OCI-M1 (cell line): ENCODE measurements around the gene ITFG1.
"Not testable (repeated sequence)": the region's sequence is repeated elsewhere in the genome, so short reads cannot be mapped to it uniquely, and the experiment has no call there.

Experiments used
- DNase-seq: peaks from one replicate; lab custom pipeline; 2025; lab: John Stamatoyannopoulos, UW

ITFG1 gene

GRCh38 chr16:47236716-47237115, 224.1 kb downstream of the ITFG1 start:
- no peak for DNase-seq

DNA sequence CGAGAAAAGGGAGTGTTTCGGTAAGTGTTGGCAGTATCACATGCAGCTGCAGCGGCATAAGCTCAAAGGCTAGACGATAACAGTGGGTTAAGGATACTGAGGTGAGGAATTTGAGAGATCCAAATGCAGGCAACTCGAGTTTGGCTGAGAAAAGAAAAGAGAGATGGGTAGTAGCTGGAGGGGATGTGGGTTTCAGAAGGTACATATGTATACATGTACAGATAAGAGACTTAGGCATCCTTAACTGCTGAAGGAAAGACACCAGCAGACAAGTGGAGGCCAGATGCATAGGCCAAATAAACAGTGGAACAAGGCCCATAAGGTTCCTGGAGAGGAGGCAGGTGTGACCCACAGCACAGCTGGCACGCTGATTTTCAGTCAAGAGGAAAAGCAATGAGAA, 230.6 kb downstream of the ITFG1 start:
- no peak for DNase-seq

- peak; percentile 1 for DNase-seq
Observed at GRCh38 chr16:47229053-47230050, 231.5 kb downstream of the ITFG1 start.

- DNase-seq, result no peak
Observed at GRCh38 chr16:47228241-47228640, 232.6 kb downstream of the ITFG1 start.

- DNase-seq, result no peak
Observed at GRCh38 chr16:47213761-47214440, 247.0 kb downstream of the ITFG1 start.

GRCh38 chr16:47211218-47211617, 249.6 kb downstream of the ITFG1 start:
- no peak for DNase-seq

DNA sequence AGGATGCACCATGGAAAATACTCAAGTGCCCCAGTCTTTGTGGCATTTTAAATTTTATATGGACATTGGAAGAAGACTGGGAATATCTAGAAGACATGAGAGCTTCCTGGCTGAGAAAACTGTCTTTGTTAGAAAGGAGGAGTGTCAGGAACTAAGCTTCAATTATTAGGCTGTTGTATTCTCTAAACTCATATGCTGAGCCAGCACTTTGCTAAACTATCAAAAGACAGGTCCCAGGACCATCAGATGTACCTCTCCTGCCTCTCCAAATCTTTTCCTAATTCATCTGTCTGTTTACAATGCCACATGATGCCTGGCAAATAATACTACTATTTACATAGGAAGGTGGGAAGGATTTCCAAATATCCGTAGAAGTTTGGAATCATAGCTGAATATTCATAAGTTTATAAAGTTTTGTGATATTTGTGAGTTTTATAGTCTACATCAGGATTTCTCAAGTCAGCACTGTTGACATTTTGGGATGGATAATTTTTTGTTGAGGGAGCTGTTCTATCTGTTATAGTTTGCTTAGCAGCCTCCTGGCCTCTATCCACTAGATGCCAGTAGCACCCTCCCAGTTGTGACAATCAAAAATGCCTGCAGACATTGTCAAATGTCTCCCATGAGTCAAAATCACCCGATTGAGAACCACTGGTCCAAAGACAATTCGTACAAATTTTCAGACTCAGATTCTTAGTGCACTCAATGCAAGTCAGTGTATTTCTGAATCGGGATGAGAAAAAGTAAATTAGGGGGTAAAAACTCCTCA, 255.9 kb downstream of the ITFG1 start:
- DNase-seq, result peak; percentile 0

DNA sequence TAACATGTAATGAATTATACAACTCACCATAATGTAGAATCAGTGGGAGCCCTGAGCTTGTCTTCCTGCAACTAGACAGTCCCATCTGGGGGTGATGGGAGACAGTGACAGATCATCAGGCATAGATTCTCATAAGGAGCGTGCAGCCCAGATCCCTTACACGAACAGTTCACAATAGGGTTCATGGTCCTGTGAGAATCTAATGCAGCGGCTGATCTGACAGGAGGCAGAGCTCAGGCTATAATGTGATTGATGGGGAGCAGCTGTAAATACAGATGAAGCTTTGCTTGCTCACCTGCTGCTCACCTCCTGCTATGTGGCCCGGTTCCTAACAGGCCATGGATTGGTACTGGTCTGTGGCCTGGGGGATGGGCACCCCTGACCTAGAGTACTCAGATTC, 257.4 kb downstream of the ITFG1 start:
- DNase-seq, result not testable (repeated sequence)

DNA sequence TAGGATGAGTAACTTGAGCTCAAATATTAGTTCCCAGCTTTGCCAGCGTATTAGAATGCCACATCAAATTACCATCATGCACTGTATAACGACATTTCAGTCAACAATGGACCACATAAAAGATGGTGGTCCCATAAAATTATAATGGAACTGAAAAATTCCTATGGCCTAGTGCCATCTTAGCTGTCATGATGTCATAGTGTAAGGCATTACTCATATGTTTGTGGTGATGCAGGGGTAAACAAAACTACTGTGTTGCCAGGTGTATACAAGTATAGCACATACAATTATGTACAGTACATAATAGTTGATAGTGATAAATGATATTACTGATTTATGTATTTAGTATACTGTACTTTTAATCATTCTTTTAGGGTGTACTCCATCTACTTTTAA, 262.7 kb downstream of the ITFG1 start:
- no peak for DNase-seq

DNA sequence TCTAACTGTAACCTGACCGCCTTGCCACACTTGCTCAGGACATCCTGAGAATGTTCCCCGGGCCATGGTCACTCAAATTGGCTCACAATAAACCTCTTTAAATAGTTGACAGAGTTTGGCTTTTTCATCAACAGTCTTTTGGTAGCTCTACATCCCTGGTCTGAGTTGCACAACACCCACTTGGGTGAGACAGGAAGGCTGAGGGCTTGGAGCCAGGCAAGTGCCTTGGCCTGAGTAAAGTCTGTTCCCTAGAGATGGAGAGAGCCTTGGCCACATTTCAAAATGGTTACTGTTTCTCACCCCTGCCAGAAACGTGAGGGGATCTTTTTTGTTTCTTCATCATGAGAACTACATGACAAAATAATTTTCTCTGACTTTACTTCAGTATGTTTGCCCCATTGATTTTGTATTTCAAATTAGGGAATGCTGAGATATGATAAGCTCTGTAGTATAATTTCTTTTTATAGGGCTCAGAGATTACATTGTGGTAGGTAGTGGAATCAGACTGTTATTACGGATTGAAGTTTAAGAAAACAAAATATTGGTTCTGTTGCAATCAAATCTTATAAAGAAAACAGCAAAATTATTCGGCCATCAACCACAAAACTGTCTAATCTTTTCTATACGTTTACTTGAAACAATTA, 263.2 kb downstream of the ITFG1 start:
- no peak for DNase-seq

- DNase-seq, result no peak
Observed at GRCh38 chr16:47196457-47196856, 264.4 kb downstream of the ITFG1 start.

- DNase-seq, result no peak
Observed at GRCh38 chr16:47182318-47182717, 278.5 kb downstream of the ITFG1 start.

DNA sequence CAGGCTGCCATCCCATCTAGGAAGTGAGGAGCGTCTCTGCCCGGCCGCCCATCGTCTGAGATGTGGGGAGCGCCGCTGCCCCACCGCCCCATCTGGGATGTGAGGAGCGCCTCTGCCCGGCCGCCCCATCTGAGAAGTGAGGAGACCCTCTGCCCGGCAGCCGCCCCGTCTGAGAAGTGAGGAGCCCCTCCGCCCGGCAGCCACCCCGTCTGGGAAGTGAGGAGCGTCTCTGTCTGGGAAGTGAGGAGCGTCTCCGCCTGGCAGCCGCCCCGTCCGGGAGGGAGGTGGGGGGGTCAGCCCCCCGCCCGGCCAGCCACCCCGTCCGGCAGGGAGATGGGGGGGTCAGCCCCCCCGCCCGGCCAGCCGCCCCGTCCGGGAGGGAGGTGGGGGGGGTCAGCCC, 279.8 kb downstream of the ITFG1 start:
- not testable (repeated sequence) for DNase-seq

GRCh38 chr16:47180073-47180472, 280.8 kb downstream of the ITFG1 start:
- no peak for DNase-seq

GRCh38 chr16:47175152-47175551, 285.7 kb downstream of the ITFG1 start:
- no peak for DNase-seq

DNA sequence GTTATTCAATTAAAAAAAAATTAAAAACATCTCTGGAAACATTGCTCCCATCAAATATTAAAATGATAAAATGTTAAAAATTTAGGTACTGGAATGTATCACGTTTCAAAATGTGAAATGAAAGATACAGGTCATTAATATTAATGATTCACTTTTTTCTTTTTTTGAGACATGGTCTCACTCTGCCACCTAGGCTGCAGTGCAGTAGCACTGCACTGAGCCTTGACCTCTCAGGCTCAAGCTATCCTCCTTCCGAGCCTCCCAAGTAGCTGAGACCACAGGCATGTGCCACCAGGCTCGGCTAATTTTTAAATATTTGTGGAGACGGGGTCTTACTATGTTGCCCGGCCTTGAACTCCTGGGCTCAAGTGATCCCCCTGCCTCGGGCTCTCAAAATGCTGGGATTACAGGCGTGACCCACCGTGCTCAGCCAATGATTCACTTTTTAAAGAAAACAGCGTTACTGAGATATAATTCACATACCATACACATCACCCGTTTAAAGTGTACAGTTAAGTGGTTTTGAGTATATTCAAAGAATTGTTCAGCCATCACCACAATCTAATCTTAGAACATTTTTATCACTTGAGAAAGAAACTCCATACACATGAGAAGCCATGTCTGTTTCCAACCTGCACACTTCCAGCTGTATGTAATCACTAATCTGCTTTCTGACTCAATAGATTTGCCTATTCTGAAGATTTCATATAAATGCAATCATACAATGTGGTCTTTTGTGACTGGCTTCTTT, 298.0 kb downstream of the ITFG1 start:
- no peak for DNase-seq

DNA sequence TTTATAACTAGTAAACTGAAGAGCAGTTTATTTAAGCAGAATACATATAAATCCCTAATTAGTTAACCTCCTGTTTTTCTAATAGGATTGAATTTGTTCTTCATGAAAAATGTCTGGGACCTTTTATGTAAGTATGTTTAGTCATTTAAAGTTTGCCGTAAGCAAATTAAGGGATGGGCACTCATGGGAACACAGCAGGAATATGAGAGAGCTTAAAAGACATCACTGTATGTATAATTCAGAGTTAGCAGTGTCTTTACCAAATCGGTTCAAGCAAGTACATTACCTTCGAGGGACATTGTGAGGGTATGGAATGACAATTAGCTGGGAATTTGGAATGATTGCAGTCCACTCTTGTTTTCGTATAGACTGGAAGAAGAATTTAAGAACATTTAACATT, 299.4 kb downstream of the ITFG1 start:
- no peak for DNase-seq

- no peak for DNase-seq
Observed at GRCh38 chr16:47160422-47160821, 300.4 kb downstream of the ITFG1 start.

DNA sequence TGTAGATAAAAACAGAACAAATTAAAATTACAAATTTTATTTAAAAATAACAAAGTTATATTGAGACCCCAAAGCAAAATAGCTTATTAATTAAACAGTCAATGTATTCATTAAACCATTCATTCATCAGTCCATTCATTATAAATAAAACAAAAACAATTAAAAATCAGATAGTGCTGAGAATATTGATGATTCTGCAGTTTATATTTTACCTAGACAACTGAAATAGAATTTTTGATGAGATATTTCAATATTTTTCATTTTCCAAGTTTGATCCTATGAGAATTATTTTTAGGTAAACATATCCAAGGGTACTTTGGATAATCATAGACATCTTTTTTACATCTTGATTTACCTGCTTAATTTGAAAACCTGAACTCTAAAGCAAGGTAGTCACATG, 301.9 kb downstream of the ITFG1 start:
- DNase-seq, result no peak

DNA sequence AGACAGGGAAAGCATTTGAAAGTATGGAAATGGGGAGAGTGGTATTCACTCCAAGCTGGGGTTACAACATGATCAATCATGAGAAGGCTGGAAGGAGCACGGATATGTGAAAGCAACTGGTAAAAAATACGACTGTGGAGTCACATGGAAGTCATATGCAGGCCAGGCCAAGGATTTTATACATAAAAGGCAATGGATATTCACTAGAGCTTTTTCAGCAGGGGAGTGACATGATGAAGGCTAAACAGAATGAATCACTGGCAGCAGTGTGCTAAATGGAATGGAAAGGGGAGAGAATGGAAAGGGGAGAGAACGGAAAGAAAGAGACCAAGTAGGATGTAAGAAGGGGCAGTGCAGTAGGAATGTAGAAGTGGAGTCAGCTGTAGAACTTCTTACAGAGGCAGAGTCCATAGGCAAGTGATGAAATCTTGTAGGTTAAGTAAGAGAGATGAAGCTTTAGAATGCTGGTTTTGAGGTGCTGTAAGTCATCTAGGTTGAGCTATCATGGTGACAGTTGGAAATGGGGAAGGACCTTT, 304.1 kb downstream of the ITFG1 start:
- DNase-seq, result no peak

GRCh38 chr16:47152501-47152900, 308.4 kb downstream of the ITFG1 start:
- not testable (repeated sequence) for DNase-seq
